ENCODE data around the gene TMEM97.
A peak's percentile ranks its signal among the peaks of the same experiment; 100 is the strongest.

Gene TMEM97

DNA sequence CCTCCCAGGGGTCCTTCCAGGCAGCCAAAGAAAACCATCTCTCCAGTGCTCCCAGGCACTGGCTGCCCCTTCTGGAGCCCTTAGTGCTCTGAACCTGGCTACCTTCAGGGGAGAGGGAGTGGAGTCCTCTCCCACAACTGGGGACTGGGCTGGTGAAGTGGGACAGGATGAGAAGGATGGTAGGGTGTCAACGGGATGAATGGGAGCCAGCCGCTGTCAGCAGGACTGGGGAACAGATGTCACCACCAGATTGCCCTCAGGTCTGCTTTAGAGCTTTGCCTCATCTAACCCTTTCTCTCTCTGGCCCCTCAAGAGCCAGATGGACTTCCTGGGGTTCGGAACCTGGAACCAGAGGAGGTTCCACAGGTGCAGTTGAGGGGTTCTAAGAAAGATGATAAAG is 46.5 kb downstream of the TMEM97 start:
- ATAC-seq (replicated peaks; ENCODE audit: extremely low read depth, poor library complexity, severe bottlenecking) (no peak), DNase-seq (ENCODE audit: low spot score in 2 of 2) (no peak)
- Mint-ChIP-seq H3K27ac (ENCODE audit: low read depth) (no peak overlapping the region), H3K4me3 (no peak overlapping the region), H3K36me3 (ENCODE audit: insufficient read depth) (peaks cover 18% of the 10 kb centered on the region), H3K27me3 (no peaks in the 10 kb centered on the region), H3K9me3 (no peaks in the 10 kb centered on the region), H3K4me1 (no peaks in the 10 kb centered on the region)

DNA sequence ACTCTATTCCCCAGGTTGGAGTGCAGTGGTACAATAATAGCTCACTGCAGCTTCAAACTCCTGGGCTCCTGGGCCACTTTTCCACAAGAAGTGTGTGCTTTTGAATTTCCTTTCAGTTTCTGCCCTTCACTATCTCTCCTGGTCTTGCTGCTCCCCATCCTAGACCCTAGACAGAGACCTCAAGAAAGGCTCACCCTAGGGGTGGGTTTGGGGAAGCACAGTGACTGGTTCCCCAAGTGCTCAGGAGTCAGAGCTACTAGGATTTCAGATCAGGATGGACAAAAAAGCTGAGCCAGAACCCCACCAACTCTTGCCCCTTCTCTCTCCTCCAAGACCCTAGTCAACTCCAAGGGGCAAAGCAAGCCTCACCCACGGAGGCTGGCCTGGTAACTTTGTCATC is 47.6 kb downstream of the TMEM97 start:
- ATAC-seq (replicated peaks; ENCODE audit: extremely low read depth, poor library complexity, severe bottlenecking) (no peak), DNase-seq (ENCODE audit: low spot score in 2 of 2) (no peak)
- Mint-ChIP-seq H3K36me3 (ENCODE audit: insufficient read depth) (peaks cover 13% of the 10 kb centered on the region), H3K4me1 (peaks cover 7% of the 10 kb centered on the region), H3K9me3 (no peaks in the 10 kb centered on the region), H3K27ac (ENCODE audit: low read depth) (no peak overlapping the region), H3K4me3 (no peak overlapping the region), H3K27me3 (no peaks in the 10 kb centered on the region)

DNA sequence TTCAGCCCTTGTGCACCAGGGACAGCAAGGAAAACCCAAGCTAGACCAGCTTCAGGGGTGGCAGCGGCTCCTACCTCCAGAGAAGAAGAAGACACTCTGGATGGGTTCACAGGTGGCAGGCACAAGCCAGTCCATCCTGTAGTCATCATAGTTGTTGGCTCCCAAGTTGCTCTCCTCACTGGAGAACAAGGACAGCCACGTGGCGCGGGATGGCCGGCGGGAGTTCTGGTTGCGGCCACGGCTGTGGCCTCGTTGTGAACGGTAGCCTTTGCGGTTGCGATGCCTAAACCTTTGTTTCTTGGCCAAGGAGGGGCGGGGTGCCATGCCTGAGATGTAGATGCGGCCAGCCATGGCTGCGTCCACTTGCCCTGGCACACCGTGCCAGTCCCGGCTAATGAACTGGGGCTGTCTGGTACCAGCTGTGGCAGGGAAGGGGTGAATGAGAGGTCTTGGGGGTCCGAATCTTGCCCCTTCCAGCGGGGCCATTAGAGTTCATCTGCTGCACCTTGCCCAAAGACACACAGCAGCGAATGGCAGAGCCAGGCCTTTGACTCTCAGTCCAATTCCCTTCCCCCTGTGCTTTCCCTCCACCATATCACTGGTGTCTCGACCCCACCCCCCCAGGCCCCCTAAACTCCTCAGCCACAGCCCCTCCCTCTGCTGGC is 48.8 kb downstream of the TMEM97 start:
- Mint-ChIP-seq H3K9me3 (no peaks in the 10 kb centered on the region), H3K36me3 (ENCODE audit: insufficient read depth) (peaks cover 10% of the 10 kb centered on the region), H3K27me3 (no peaks in the 10 kb centered on the region), H3K4me3 (no peak overlapping the region), H3K27ac (ENCODE audit: low read depth) (no peak overlapping the region), H3K4me1 (peaks cover 13% of the 10 kb centered on the region)
- DNase-seq (ENCODE audit: low spot score in 2 of 2), result no peak
- ATAC-seq (replicated peaks; ENCODE audit: extremely low read depth, poor library complexity, severe bottlenecking), result no peak

DNA sequence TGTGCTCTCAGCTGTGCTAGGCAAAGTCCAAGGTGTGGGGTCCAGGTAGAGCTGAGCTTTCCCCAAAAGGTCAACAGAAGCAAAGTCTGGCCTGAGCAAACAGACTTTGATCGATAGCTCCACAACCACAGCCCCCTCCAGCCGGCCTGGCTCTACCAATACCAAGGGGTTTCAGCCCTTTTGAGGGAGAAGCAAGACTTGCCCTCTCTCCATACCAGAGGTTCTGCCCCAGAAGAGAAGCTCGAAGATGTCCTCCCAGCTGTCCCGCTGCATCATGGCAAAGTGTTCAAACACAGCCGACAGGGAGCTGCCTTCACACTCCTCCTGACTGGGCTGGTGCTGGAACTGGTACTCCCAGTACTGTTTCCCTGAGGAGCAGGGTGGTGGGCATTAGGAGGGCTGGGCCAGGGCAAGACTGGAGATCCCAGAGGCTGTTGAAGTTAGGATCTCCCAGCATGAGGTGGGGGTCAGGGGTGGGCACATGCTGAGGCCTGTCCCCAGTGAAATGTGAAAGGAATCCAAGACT is 49.4 kb downstream of the TMEM97 start:
- Mint-ChIP-seq H3K4me1 (peaks cover 18% of the 10 kb centered on the region), H3K36me3 (ENCODE audit: insufficient read depth) (peaks cover 10% of the 10 kb centered on the region), H3K4me3 (no peak overlapping the region), H3K27ac (ENCODE audit: low read depth) (no peak overlapping the region), H3K9me3 (no peaks in the 10 kb centered on the region), H3K27me3 (no peaks in the 10 kb centered on the region)
- DNase-seq (ENCODE audit: low spot score in 2 of 2) (no peak), ATAC-seq (replicated peaks; ENCODE audit: extremely low read depth, poor library complexity, severe bottlenecking) (no peak)

DNA sequence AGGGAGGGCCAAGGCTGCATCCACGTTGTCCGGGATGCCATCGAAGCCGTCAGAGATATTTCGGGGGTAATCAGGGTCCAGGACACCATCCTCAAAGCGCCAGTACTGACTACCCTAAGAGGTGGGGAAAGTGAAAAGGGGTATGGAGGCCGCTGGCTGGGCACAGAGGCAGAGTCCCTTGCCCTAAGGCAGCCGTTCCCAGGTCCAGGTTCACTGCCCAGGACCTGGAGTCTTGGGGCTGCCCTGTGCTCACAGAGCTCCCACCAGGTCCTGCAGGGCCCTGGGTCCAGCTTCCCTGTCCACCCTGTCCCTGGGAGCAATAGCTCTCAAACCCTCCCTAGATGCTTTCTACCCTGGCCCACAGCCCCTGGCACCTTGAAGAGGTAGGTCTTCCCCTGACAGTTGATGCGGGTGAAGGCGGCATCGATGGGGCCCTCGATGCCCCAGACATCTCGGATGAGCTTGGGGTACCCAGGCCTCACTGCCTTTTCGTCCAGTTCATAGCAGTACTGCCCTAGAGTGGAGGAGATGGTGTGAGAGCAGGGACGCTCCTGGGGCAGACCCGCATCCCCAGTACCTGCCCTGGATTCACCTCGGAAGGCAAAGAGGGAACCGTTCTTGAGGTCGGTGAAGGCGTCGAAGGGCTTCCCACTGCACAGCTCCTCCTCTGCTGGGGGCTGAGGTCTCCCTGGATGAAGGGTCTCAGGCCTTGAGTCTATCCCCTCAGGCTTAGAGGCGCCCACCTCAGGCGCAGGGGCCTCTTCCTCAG is 50.1 kb downstream of the TMEM97 start:
- DNase-seq (ENCODE audit: low spot score in 2 of 2) (no peak), ATAC-seq (replicated peaks; ENCODE audit: extremely low read depth, poor library complexity, severe bottlenecking) (no peak)
- no peaks in the 10 kb centered on the region for H3K9me3 Mint-ChIP-seq
- H3K36me3 Mint-ChIP-seq (ENCODE audit: insufficient read depth), result peaks cover 7% of the 10 kb centered on the region
- H3K27me3 Mint-ChIP-seq, result no peaks in the 10 kb centered on the region
- H3K4me1 Mint-ChIP-seq, result peaks cover 22% of the 10 kb centered on the region
- H3K27ac Mint-ChIP-seq (ENCODE audit: low read depth), result no peak overlapping the region
- no peak overlapping the region for H3K4me3 Mint-ChIP-seq

DNA sequence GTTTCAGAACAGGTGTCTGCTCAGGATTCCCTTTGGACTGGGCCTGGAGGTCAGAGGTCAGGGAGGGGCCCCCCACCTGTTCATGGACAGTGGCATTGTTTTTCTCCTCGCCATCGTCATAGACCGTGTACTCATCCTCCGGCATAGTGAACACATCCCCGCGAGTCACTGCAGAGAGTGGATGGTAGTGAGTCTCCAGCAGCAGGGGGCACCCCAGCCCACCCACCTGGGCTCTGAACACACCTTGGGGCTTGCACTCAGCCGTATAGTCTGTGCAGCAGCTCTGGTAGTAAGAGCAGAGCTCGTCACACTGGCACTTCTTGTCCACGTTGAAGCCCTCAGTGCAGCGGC is 50.7 kb downstream of the TMEM97 start:
- H3K4me1 Mint-ChIP-seq, result peaks cover 22% of the 10 kb centered on the region

DNA sequence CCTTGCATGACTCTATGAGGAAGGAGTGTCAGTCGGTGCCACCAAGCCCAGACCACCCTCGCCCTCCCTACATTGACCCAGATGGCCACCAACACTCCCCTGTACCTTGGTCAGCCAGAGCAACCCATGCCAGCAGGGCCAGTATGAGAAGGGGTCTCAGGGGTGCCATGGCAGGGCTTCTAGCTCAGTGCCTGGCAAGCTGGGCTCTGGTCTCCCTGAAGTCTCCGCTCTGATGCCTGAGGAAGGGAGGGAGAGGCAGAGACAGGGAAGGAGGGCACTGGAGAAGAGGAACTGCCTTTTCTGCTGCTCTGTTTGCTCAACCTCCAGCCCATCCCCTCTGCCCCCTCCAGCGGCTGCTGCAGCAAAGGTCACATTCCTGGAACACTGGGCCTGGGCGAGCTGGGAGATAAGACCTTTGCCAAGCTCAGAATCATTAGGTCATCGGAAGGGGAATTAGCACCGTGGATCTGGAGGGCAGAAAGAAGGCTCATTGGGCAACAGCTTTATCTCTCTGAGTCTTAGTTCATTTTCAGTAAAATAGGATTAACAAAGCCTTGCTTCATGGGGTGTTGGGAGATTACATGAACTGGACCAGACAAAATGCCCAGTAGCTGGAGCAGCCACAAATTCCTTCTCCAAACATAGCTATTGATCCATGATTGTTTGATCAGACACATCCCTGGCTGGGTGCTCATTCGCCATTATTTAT is 51.2 kb downstream of the TMEM97 start, which contains the start of gene VTN:
Gene VTN (minus strand): TSS at position 273 of the 709 bp plus-strand sequence. CDS start 104 bp downstream, at position 169.
- no peaks in the 10 kb centered on the region for H3K9me3 Mint-ChIP-seq
- no peak for DNase-seq (ENCODE audit: low spot score in 2 of 2)
- H3K4me3 Mint-ChIP-seq, result peak within 1 kb of the TSS; percentile 90
- H3K27ac Mint-ChIP-seq (ENCODE audit: low read depth), result peak within 1 kb of the TSS; percentile 93
- no peak for ATAC-seq (replicated peaks; ENCODE audit: extremely low read depth, poor library complexity, severe bottlenecking)
- peaks cover 22% of the 10 kb centered on the region for H3K4me1 Mint-ChIP-seq
- no peaks in the 10 kb centered on the region for H3K27me3 Mint-ChIP-seq
- peaks cover 10% of the 10 kb centered on the region for H3K36me3 Mint-ChIP-seq (ENCODE audit: insufficient read depth)

More for the DNA sequence above, 50.7 kb downstream of the TMEM97 start:
- peak overlapping the region; percentile 90 for H3K4me3 Mint-ChIP-seq
- no peak for ATAC-seq (replicated peaks; ENCODE audit: extremely low read depth, poor library complexity, severe bottlenecking)
- no peak overlapping the region for H3K27ac Mint-ChIP-seq (ENCODE audit: low read depth)
- peaks cover 10% of the 10 kb centered on the region for H3K36me3 Mint-ChIP-seq (ENCODE audit: insufficient read depth)
- no peaks in the 10 kb centered on the region for H3K27me3 Mint-ChIP-seq
- H3K9me3 Mint-ChIP-seq, result no peaks in the 10 kb centered on the region
- DNase-seq (ENCODE audit: low spot score in 2 of 2), result no peak

DNA sequence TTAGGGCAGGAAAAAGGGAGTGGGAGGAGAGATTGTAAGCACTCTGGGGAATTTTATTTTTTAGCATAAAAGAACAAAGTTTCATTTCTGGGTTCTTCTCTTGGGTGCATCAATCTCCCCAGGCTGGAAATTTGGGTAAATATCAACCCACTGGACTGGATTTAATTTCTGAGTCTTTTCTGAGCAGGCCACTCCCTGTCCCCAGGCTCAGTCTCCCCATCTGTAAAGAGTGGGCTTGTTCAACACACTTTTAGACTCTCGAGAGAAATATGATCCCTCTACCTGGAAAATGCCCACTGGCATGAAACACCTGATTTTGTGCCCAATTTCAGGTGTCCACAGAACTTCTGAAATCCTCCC is 51.7 kb downstream of the TMEM97 start:
- peak overlapping the region; percentile 93 for H3K27ac Mint-ChIP-seq (ENCODE audit: low read depth)
- H3K4me1 Mint-ChIP-seq, result peaks cover 22% of the 10 kb centered on the region
- peak overlapping the region; percentile 90 for H3K4me3 Mint-ChIP-seq
- H3K27me3 Mint-ChIP-seq, result no peaks in the 10 kb centered on the region
- DNase-seq (ENCODE audit: low spot score in 2 of 2), result no peak
- ATAC-seq (replicated peaks; ENCODE audit: extremely low read depth, poor library complexity, severe bottlenecking), result no peak
- peaks cover 10% of the 10 kb centered on the region for H3K36me3 Mint-ChIP-seq (ENCODE audit: insufficient read depth)
- no peaks in the 10 kb centered on the region for H3K9me3 Mint-ChIP-seq

DNA sequence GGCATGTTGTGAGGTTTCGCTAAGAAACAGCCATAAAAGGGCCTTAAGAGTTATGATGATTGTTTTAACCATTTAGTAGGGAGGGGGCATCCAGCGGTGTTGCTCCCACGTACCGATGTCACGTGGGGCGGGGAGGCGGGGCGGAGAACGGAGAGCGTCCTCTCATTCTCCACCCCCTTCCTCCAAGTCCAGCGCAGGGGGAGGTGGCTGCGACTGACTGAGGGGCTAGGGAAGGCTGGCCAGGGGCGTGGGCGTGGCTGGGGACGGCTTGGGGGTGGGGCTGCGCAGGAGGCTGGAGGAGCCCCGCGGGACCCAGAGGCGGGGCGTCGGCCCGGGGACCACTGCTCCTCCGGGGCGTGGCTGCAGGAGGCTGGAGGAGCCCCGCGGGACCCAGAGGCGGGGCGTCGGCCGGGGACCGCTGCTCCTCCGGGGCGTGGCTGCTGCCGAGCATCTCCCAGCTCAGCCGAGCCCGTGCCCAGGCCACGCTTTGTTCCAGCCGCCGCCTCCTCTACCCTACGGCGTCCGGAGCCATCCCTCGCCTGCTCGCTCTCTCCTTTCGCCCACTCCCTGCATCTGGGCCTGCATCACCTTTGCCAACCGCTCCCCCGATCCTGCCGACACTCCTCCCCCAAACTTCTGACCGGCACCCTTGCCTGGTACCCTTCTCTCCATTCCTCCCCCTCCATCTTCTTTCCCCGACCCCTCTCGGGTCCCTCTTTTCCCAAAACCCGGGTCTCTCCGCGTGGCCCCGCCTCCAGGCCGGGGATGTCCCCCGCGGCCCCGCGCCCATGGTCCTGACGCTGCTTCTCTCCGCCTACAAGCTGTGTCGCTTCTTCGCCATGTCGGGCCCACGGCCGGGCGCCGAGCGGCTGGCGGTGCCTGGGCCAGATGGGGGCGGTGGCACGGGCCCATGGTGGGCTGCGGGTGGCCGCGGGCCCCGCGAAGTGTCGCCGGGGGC is 52.5 kb downstream of the TMEM97 start, which contains the start of gene SARM1:
Gene SARM1 (plus strand): TSS at position 450 of the 958 bp plus-strand sequence. CDS start 339 bp downstream, at position 789.
- Mint-ChIP-seq H3K9me3 (no peaks in the 10 kb centered on the region), H3K4me1 (peaks cover 22% of the 10 kb centered on the region), H3K4me3 (peak within 1 kb of the TSS; percentile 90), H3K27me3 (no peaks in the 10 kb centered on the region), H3K36me3 (ENCODE audit: insufficient read depth) (peaks cover 10% of the 10 kb centered on the region), H3K27ac (ENCODE audit: low read depth) (peak within 1 kb of the TSS; percentile 93)
- DNase-seq (ENCODE audit: low spot score in 2 of 2), result peak; percentile 52 to 64
- ATAC-seq (replicated peaks; ENCODE audit: extremely low read depth, poor library complexity, severe bottlenecking), result peak; percentile 84

DNA sequence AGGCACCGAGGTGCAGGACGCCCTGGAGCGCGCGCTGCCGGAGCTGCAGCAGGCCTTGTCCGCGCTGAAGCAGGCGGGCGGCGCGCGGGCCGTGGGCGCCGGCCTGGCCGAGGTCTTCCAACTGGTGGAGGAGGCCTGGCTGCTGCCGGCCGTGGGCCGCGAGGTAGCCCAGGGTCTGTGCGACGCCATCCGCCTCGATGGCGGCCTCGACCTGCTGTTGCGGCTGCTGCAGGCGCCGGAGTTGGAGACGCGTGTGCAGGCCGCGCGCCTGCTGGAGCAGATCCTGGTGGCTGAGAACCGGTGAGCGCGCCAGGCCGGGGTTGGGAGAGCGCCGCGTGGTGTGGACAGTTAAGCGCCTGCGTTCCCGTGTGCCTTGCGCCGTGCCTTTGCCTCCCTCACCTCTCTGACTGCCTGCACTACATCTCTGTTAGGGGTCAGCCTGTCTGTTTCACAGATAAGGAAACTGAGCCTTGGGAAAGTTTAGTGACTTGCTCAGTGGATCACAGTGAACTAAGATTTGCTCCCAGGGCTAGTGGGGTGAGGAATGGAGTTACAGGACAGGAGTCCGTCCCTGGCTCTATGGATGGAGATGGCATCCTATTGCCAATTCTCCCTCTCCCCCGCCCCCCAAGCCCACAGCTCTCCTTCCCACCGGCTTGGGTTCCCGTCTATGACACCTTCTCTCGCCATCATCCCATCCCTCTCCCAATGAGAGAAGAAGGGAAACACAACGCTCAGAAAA is 53.4 kb downstream of the TMEM97 start:
- Mint-ChIP-seq H3K27me3 (no peaks in the 10 kb centered on the region), H3K4me3 (peak overlapping the region; percentile 90), H3K36me3 (ENCODE audit: insufficient read depth) (peaks cover 10% of the 10 kb centered on the region), H3K27ac (ENCODE audit: low read depth) (peak overlapping the region; percentile 93), H3K9me3 (no peaks in the 10 kb centered on the region), H3K4me1 (peaks cover 22% of the 10 kb centered on the region)
- ATAC-seq (replicated peaks; ENCODE audit: extremely low read depth, poor library complexity, severe bottlenecking), result peak; percentile 12
- no peak for DNase-seq (ENCODE audit: low spot score in 2 of 2)

DNA sequence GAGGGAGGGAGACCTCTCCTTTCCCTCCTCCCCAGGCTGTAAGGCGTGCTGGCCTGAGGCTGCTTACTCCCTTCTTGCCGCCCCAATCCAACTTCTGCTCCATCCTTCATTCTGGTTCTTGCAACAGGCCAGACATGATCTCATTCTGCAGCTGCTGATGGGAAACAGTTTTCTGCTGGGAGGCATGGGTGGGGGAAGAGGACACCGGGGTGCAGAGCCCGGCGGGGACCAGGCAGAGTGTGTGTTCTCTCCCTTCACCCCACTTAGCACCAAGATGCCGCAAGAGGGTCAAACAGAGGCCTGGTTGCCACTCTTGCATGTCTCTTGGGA is 53.9 kb downstream of the TMEM97 start:
- no peaks in the 10 kb centered on the region for H3K27me3 Mint-ChIP-seq
- H3K4me1 Mint-ChIP-seq, result peaks cover 22% of the 10 kb centered on the region
- no peak for ATAC-seq (replicated peaks; ENCODE audit: extremely low read depth, poor library complexity, severe bottlenecking)
- peaks cover 10% of the 10 kb centered on the region for H3K36me3 Mint-ChIP-seq (ENCODE audit: insufficient read depth)
- no peak overlapping the region for H3K27ac Mint-ChIP-seq (ENCODE audit: low read depth)
- H3K9me3 Mint-ChIP-seq, result no peaks in the 10 kb centered on the region
- DNase-seq (ENCODE audit: low spot score in 2 of 2), result no peak
- peak overlapping the region; percentile 90 for H3K4me3 Mint-ChIP-seq

Data from central memory CD8-positive, alpha-beta T cell (primary cell).